Peyer's patch (tissue), 4 donors: ENCODE measurements around the gene PREP.

Experiments
- POLR2A ChIP-seq, 2 donors: fragments of 450-650 bp; IDR thresholded peaks; one replicate each; pipeline ENCODE4 v1.5.1; 2017; ENCODE audit warnings: antibody characterized with exemption in 2 of 2, mild to moderate bottlenecking in 2 of 2, moderate library complexity in 2 of 2
- TF ChIP-seq, protein P1 (sequence below), 6 experiments: fragments of 450-650 bp in 4 of 6; fragments of 200-600 bp in 2 of 6; sonication (generic) in 1 of 6; IDR thresholded peaks; one replicate each; pipeline ENCODE4 v1.5.1; 2017 to 2019; ENCODE audit warnings: antibody characterized with exemption in 6 of 6, mild to moderate bottlenecking in 3 of 6, moderate library complexity in 1 of 6

DNA sequence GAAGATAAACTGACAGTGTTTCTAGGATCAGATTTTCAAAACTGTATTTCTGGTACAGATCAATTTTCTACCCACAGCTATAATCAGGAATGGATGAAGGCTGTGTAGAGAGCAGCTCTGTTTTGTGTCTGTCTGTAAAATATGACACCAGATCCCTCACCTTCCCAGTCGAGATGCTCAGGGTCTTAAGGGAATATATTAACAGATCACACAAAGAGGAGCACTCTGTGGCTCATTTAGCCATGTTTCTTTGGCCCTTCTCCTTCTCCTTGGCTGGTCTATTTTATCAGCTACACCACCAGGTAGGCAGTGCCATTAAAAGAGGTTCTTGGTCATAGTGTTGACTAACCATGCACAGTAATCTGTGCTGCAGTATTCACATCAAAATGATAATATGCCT, 82.6 kb downstream of the PREP start:
- TF ChIP-seq POLR2A (IDR thresholded peaks at IDR 0.05): no peak
- TF ChIP-seq, protein P1, sequence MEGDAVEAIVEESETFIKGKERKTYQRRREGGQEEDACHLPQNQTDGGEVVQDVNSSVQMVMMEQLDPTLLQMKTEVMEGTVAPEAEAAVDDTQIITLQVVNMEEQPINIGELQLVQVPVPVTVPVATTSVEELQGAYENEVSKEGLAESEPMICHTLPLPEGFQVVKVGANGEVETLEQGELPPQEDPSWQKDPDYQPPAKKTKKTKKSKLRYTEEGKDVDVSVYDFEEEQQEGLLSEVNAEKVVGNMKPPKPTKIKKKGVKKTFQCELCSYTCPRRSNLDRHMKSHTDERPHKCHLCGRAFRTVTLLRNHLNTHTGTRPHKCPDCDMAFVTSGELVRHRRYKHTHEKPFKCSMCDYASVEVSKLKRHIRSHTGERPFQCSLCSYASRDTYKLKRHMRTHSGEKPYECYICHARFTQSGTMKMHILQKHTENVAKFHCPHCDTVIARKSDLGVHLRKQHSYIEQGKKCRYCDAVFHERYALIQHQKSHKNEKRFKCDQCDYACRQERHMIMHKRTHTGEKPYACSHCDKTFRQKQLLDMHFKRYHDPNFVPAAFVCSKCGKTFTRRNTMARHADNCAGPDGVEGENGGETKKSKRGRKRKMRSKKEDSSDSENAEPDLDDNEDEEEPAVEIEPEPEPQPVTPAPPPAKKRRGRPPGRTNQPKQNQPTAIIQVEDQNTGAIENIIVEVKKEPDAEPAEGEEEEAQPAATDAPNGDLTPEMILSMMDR (IDR thresholded peaks at IDR 0.05): no peak
